Measurements from ENCODE around the gene AP3S1.

DNA sequence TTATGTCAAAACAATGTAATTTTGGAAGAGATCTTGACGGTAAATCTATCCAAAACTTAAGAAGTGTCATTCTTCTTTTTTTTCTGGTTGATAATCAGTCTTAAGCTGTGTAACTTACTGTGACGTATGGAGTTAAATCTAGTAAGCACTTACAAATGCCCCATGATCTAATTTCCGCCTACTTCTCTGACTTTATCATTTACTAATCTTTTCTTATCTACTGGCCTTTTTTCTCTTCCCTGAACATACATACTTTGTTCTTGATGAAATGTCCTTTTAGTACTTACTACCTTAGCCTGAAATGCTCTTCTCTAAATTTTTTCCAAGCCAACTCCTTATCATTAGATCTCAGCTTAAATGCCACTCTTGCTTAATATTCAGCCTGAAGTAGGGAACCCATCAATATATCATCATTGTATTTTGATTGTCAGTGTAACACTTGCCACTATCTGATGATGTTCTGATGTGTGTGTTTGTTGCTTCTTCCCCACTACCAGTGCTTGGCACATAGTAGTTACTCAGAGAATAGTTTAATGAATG, 27.6 kb downstream of the AP3S1 start:
- TF ChIP-seq POLR2A (IDR thresholded peaks at IDR 0.05), result no peak
- TF ChIP-seq, protein P1, sequence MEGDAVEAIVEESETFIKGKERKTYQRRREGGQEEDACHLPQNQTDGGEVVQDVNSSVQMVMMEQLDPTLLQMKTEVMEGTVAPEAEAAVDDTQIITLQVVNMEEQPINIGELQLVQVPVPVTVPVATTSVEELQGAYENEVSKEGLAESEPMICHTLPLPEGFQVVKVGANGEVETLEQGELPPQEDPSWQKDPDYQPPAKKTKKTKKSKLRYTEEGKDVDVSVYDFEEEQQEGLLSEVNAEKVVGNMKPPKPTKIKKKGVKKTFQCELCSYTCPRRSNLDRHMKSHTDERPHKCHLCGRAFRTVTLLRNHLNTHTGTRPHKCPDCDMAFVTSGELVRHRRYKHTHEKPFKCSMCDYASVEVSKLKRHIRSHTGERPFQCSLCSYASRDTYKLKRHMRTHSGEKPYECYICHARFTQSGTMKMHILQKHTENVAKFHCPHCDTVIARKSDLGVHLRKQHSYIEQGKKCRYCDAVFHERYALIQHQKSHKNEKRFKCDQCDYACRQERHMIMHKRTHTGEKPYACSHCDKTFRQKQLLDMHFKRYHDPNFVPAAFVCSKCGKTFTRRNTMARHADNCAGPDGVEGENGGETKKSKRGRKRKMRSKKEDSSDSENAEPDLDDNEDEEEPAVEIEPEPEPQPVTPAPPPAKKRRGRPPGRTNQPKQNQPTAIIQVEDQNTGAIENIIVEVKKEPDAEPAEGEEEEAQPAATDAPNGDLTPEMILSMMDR (IDR thresholded peaks at IDR 0.05), result no peak

Measured in right lobe of liver (tissue), 4 donors.